HG02943 (cell line): Measurements from ENCODE around the gene RNF145.
"Not testable (repeated sequence)": the region's sequence is repeated elsewhere in the genome, so short reads cannot be mapped to it uniquely, and the experiment has no call there.

Experiments used
- ATAC-seq: cut with Tn5 transposase; IDR thresholded peaks from one replicate; pipeline ENCODE4 v1.9.1; 2021; ENCODE audit warnings: mild to moderate bottlenecking, low read depth, moderate library complexity; ENCODE audit not compliant: unreplicated experiment

RNF145 gene

DNA sequence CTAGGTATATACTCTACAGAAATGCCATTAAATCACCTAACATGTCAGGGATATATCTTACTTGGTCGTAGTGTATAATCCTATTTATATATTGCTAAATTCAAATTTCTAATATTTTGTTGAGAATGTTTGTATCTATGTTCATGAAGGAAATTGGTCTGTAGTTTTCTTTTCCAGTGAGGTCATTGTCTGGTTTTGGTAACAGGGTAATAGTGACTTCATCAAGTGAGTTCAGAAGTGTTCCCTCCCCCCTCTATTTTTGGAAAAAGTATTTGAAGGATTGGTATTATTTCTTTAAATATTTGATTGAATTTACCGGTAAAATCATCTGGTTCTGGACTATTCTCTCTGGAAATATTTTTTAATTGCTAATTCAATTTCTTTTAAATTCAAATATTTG, 86.2 kb downstream of the RNF145 start:
- no peak for ATAC-seq

DNA sequence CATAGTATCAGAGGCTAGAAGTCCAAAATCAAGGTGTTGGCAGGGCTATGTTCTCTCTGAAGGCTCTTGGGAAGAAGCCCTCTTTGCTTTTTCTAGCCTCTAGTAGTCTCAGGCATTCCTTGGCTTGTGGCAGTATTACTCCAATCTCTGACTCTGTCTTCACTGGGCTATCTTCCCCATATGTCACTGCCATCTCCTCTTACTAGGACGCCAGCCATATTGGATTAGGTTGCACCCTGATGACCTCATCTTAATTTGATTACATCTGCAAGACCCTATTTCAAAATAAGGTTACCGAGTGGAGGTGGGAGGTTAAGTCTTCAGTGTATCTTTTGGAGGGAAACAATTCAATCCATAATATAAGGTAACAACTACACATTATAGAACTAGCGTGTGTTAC, 88.3 kb downstream of the RNF145 start:
- no peak for ATAC-seq

DNA sequence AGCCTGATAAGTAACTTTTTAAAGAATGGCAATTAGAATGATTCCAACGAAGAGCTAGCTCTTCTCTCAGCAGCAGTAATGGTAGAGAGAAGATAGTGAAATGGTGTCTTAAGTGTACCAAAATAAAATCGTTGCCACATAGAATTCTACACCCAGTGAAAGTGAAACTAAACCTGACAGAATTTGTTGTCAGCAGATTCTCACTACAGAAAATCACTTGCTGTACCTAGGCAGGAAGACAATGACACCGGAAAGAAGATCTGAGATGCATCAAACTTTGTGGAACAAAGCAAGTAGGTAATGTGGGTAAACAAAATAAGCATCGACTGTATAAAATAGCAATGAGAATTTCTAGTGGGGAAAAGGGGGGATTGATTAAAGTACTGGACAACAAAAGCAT, 88.9 kb downstream of the RNF145 start:
- no peak for ATAC-seq

DNA sequence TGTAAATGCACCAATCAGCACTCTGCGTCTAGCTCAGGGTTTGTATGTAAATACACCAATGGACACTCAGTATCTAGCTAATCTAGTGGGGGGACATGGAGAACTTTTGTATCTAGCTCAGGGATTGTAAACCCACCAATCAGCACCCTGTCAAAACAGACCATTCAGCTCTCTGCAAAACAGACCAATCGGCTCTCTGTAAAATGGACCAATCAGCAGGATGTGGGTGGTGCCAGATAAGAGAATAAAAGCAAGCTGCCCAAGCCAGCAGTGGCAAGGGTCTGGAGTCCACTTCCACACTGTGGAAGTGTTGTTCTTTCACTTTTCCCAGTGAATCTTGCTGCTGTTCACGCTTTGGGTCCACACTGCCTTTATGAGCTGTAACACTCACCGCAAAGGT, 89.5 kb downstream of the RNF145 start:
- not testable (repeated sequence) for ATAC-seq

DNA sequence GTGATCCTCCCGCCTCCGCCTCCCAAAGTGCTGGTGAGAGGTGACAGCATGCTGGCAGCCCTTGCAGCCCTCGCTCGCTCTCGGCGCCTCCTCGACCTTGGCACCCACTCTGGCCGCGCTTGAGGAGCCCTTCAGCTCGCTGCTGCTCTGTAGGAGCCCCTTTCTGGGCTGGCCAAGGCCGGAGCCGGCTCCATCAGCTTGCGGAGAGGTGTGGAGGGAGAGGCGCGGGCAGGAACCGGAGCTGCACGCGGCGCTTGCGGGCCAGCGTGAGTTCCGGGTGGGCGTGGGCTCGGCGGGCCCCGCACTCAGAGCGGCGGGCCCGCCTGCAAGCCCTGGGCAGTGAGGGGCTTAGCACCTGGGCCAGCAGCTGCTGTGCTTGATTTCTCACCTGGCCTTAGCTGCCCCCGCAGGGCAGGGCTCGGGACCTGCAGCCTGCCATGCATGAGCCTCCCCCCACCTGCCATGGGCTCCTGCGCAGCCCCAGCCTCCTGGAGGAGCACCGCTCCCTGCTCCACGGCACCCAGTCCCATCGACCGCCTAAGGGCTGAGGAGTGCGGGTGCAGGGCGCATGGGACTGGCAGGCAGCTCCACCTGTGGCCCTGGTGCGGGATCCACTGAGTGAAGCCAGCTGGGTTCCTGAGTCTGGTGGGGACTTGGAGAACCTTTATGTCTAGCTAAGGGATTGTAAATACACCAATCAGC, 90.2 kb downstream of the RNF145 start:
- not testable (repeated sequence) for ATAC-seq

DNA sequence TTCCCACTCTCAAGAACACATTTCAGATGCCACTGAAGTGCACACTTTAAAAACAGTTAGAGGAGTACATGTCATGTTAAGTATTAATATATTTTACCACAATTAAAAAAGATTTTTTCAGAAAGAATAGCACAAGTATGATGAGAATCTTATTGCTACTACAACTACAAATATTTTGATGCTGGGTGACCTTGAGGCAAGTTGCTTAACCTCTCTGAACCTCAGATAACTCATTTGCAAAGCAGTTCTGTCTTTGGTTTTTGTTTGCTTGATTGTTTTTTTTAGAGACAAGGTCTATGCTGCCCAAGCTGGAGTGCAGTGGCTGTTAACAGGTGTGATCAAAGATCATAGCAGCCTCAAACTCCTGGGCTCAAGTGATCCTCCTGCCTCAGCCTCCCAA, 95.9 kb downstream of the RNF145 start:
- no peak for ATAC-seq

DNA sequence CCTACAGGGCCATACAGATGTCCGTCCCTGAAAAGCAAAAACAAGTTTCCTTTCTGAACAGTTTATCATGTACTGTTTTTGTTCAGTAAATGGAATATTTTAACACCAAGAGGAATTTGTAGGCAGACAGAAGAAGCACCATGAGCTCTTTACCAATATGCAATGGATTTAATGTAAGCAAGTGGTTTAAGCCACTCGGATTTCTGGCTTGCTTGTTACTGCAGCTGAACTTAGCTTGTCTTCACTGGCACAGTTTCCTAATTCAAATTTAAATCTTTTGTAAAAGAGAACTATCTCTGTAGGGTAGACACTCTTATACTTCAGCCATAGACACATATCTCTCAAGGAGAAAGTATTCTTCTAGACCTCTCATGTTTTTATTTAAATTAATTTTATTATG, 96.9 kb downstream of the RNF145 start:
- no peak for ATAC-seq
